HEK293 (cell line): ENCODE data around the gene IMMT.

Source experiments
- CTCF ChIA-PET: fragments of 350-600 bp; formaldehyde crosslinking; extraction: SDS; loops from one replicate; lab custom pipeline; 2021; ENCODE audit warnings: antibody characterized with exemption; lab: Yijun Ruan, JAX
- POLR2A ChIA-PET: fragments of 300-600 bp; formaldehyde crosslinking; extraction: SDS; loops from one replicate; lab custom pipeline; 2020; ENCODE audit warnings: antibody characterized with exemption, inconsistent platforms; lab: Yijun Ruan, JAX
- H3K27ac ChIP-seq: fragments of 200-500 bp; sonication (Bioruptor generic); 2 replicates; pipeline ENCODE4 v1.5.1; 2014; ENCODE audit warnings: low read depth, low read length, control low read depth, inconsistent platforms; ENCODE audit errors: extremely low read depth
- H3K36me3 ChIP-seq, 2 experiments: fragments of 200-500 bp in 1 of 2; sonication (Bioruptor generic) in 1 of 2; 1 replicate in 1 of 2; 2 replicates in 1 of 2; pipeline ENCODE4 v1.5.1; 2014 to 2017; ENCODE audit warnings: inconsistent platforms in 2 of 2, low read length in 2 of 2; ENCODE audit not compliant: control insufficient read depth in 2 of 2, insufficient read depth in 1 of 2
- H3K4me1 ChIP-seq: fragments of 200-500 bp; sonication (Bioruptor generic); 2 replicates; pipeline ENCODE4 v1.5.1; 2014; ENCODE audit warnings: mild to moderate bottlenecking, low read length, inconsistent platforms; ENCODE audit not compliant: control insufficient read depth, insufficient read depth
- H3K4me3 ChIP-seq: 2 replicates; pipeline ENCODE4 v1.5.1; 2011; ENCODE audit warnings: low read depth, mild to moderate bottlenecking, control low read depth, low read length, moderate library complexity
- H3K9me3 ChIP-seq: fragments of 200-500 bp; sonication (Bioruptor generic); 2 replicates; pipeline ENCODE4 v1.5.1; 2014; ENCODE audit warnings: low read depth, low read length, inconsistent platforms; ENCODE audit not compliant: control insufficient read depth, insufficient read depth
- ATF2 ChIP-seq: fragments of 450-650 bp; formaldehyde crosslinking; IDR thresholded peaks from 2 replicates; pipeline ENCODE4 v1.5.1; 2016; ENCODE audit warnings: missing biosample characterization, missing genetic modification characterization, low read depth
- KLF17 ChIP-seq: fragments of 450-650 bp; formaldehyde crosslinking; IDR thresholded peaks from 2 replicates; pipeline ENCODE4 v1.5.1; 2016; ENCODE audit warnings: missing biosample characterization, missing genetic modification characterization
- TSHZ1 ChIP-seq: fragments of 450-650 bp; formaldehyde crosslinking; IDR thresholded peaks from 2 replicates; pipeline ENCODE4 v1.5.1; 2016; ENCODE audit warnings: missing biosample characterization, missing genetic modification characterization, borderline replicate concordance
- YY1 ChIP-seq: fragments of 450-650 bp; formaldehyde crosslinking; IDR thresholded peaks from 2 replicates; pipeline ENCODE4 v1.5.1; 2018; ENCODE audit warnings: missing biosample characterization, missing genetic modification characterization
- ZBTB21 ChIP-seq: fragments of 450-650 bp; formaldehyde crosslinking; IDR thresholded peaks from 2 replicates; pipeline ENCODE4 v1.5.1; 2017; ENCODE audit warnings: missing biosample characterization, missing genetic modification characterization
- ZBTB26 ChIP-seq: fragments of 450-650 bp; formaldehyde crosslinking; optimal IDR thresholded peaks from 2 replicates; pipeline ENCODE3; 2016; ENCODE audit warnings: missing biosample characterization, mild to moderate bottlenecking, missing genetic modification characterization
- ZBTB7A ChIP-seq: fragments of 450-650 bp; formaldehyde crosslinking; IDR thresholded peaks from 2 replicates; pipeline ENCODE4 v1.5.1; 2016; ENCODE audit warnings: low read depth, missing biosample characterization, missing genetic modification characterization
- ZFHX2 ChIP-seq: fragments of 450-650 bp; formaldehyde crosslinking; conservative IDR thresholded peaks from 2 replicates; pipeline ENCODE4 v1.5.1; 2016; ENCODE audit warnings: missing biosample characterization, missing genetic modification characterization
- ZNF10 ChIP-seq: fragments of 450-650 bp; formaldehyde crosslinking; IDR thresholded peaks from 2 replicates; pipeline ENCODE4 v1.5.1; 2017; ENCODE audit warnings: missing biosample characterization, missing genetic modification characterization
- ZNF146 ChIP-seq: fragments of 450-650 bp; formaldehyde crosslinking; IDR thresholded peaks from 2 replicates; pipeline ENCODE4 v1.5.1; 2016; ENCODE audit warnings: missing biosample characterization, missing genetic modification characterization
- ZNF223 ChIP-seq: fragments of 450-650 bp; formaldehyde crosslinking; IDR thresholded peaks from 2 replicates; pipeline ENCODE4 v1.5.1; 2016; ENCODE audit warnings: missing biosample characterization, missing genetic modification characterization
- ZNF24 ChIP-seq: fragments of 450-650 bp; formaldehyde crosslinking; IDR thresholded peaks from 2 replicates; pipeline ENCODE4 v1.5.1; 2016; ENCODE audit warnings: missing biosample characterization, missing genetic modification characterization
- ZNF280D ChIP-seq: fragments of 450-650 bp; formaldehyde crosslinking; IDR thresholded peaks from 2 replicates; pipeline ENCODE4 v1.5.1; 2016; ENCODE audit warnings: missing biosample characterization, missing genetic modification characterization
- ZNF555 ChIP-seq: fragments of 450-650 bp; formaldehyde crosslinking; conservative IDR thresholded peaks from 2 replicates; pipeline ENCODE4 v1.5.1; 2017; ENCODE audit warnings: missing biosample characterization, mild to moderate bottlenecking, missing genetic modification characterization, inconsistent platforms
- ZNF561 ChIP-seq: fragments of 450-650 bp; IDR thresholded peaks from 2 replicates; pipeline ENCODE4 v1.5.1; 2018; ENCODE audit warnings: missing biosample characterization, missing genetic modification characterization, borderline replicate concordance
- ZNF585B ChIP-seq: fragments of 450-650 bp; formaldehyde crosslinking; IDR thresholded peaks from 2 replicates; pipeline ENCODE4 v1.5.1; 2016; ENCODE audit warnings: missing biosample characterization, missing genetic modification characterization
- ZNF658 ChIP-seq: fragments of 450-650 bp; formaldehyde crosslinking; IDR thresholded peaks from 2 replicates; pipeline ENCODE4; 2016; ENCODE audit warnings: missing biosample characterization, missing genetic modification characterization
- ZSCAN16 ChIP-seq: fragments of 450-650 bp; formaldehyde crosslinking; IDR thresholded peaks from 2 replicates; pipeline ENCODE4 v1.5.1; 2016; ENCODE audit warnings: missing biosample characterization, missing genetic modification characterization
- ZSCAN30 ChIP-seq: fragments of 450-650 bp; IDR thresholded peaks from 2 replicates; pipeline ENCODE4 v1.5.1; 2018; ENCODE audit warnings: missing biosample characterization, mild to moderate bottlenecking, missing genetic modification characterization, moderate library complexity

Gene IMMT

GRCh38 chr2:86211796-86212188, 16.5 kb upstream of the IMMT start:
- ChIA-PET CTCF (interaction anchor here (0.6 kb wide), 1 partner anchor 10 kb away, joined by 3 read pairs; no protein-coding TSS in a partner anchor), POLR2A (no interaction called here)
- peaks cover 49 to 76% of the 10 kb centered on the region in 2 experiments for H3K36me3 ChIP-seq
- no peaks in the 10 kb centered on the region for H3K9me3 ChIP-seq
- H3K4me3 ChIP-seq = no peak overlapping the region
- peaks cover 2% of the 10 kb centered on the region; the same call in 1 of the 2 replicates for H3K4me1 ChIP-seq
- no peak overlapping the region for H3K27ac ChIP-seq
- TF ChIP-seq KLF17 (tag by site-specific recombination) (no peak), ZFHX2 (no peak), ZNF585B (tag by site-specific recombination) (no peak), TSHZ1 (tag by site-specific recombination) (no peak), ATF2 (no peak), ZNF10 (no peak), ZNF146 (tag by site-specific recombination) (no peak), ZNF561 (tag by site-specific recombination) (no peak), ZBTB26 (tag by site-specific recombination) (no peak), YY1 (tag by site-specific recombination) (no peak), ZNF223 (tag by site-specific recombination) (no peak), ZNF24 (tag by site-specific recombination) (no peak), ZSCAN16 (tag by site-specific recombination) (no peak), ZSCAN30 (tag by site-specific recombination) (no peak), ZNF555 (no peak), ZNF280D (tag by site-specific recombination) (no peak), ZBTB7A (tag by site-specific recombination) (no peak), ZBTB21 (tag by site-specific recombination) (no peak), ZNF658 (tag by site-specific recombination) (no peak)
